Skeletal muscle tissue (tissue), 4 donors: ENCODE measurements around the gene C5AR2. TPM values are rescaled to one million over a fixed set of nuclear protein-coding genes. Genes with fewer than 3 reads are reported as not detected.
"Not testable (repeated sequence)": the region's sequence is repeated elsewhere in the genome, so short reads cannot be mapped to it uniquely, and the experiment has no call there.

Source experiments
- H3K27ac ChIP-seq: one replicate; pipeline ENCODE4 v1.7.0; 2013; ENCODE audit warnings: mild to moderate bottlenecking, low read depth, low read length, inconsistent platforms
- H3K27me3 ChIP-seq, 3 donors: one replicate each; pipeline ENCODE4 v1.7.0; 2013; ENCODE audit warnings: low read length in 3 of 3; ENCODE audit not compliant: control insufficient read depth in 3 of 3, insufficient read depth in 3 of 3
- H3K36me3 ChIP-seq, 3 donors: one replicate each; pipeline ENCODE4 v1.7.0; 2013; ENCODE audit warnings: low read length in 3 of 3; ENCODE audit not compliant: control insufficient read depth in 3 of 3, insufficient read depth in 3 of 3
- H3K4me1 ChIP-seq, 3 donors: one replicate each; pipeline ENCODE4 v1.7.0; 2013; ENCODE audit warnings: low read length in 3 of 3, mild to moderate bottlenecking in 3 of 3; ENCODE audit not compliant: control insufficient read depth in 3 of 3, insufficient read depth in 3 of 3
- H3K4me3 ChIP-seq, 3 donors: one replicate each; pipeline ENCODE4 v1.7.0; 2013; ENCODE audit warnings: low read length in 3 of 3
- H3K9ac ChIP-seq, 3 donors: one replicate each; pipeline ENCODE4 v1.7.0; 2013; ENCODE audit warnings: low read length in 3 of 3, mild to moderate bottlenecking in 3 of 3, moderate library complexity in 2 of 3, low read depth in 1 of 3
- H3K9me3 ChIP-seq, 3 donors: one replicate each; pipeline ENCODE4 v1.7.0; 2013; ENCODE audit warnings: low read length in 3 of 3; ENCODE audit not compliant: control insufficient read depth in 3 of 3
- total RNA-seq: library from RNA; depleted of rRNA; stranded (reverse); fragments of >200 nt; gene quantifications from one replicate; pipeline ENCODE4 v1.2.3, GENCODE V29; 2014
- donor health status: Osteomylitis.

Gene C5AR2
- total RNA-seq, 1 donor from 2014 or later = 0.52 TPM

DNA sequence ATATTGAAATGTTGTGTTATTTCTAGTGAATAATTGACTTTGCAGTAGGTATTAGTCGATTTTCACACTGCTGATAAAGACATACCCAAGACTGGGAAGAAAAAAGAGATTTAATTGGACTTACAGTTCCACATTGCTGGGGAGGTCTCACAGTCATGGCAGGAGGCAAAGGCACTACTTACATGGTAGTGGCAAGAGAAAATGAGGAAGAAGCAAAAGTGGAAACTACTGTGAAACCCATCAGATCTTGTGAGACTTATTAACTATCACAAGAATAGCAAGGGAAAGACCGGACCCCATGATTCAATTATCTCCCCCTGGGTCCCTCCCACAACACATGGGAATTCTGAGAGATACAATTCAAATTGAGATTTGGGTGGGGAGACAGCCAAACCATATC lies 9.9 kb upstream of the C5AR2 start:
- Histone ChIP-seq H3K9me3 (no peaks in the 10 kb centered on the region), H3K27me3 (peaks cover 11 to 37% (median 19%) of the 10 kb centered on the region in 3 donors), H3K27ac (no peak overlapping the region), H3K4me1 (no peaks in the 10 kb centered on the region), H3K9ac (no peak overlapping the region), H3K36me3 (no peaks in the 10 kb centered on the region), H3K4me3 (no peak overlapping the region)

DNA sequence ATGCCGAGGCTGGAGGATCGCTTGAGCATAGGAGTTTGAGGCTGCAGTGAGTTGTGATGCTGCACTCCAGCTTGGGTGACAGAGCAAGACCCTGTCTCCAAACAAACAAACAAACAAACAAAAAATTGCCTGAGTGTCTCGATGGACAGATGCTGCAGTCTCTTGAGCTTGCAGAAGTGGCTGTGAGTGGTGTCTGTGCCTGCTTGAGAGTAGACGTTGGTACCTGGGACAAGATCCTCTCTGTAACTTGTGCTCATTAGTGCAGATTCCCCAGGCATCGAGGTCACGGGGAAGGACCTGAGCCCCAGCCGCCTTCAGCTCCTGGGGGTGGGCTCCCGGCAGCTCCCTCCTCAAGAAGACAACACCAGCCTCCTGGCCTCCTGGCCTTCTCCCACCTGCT lies 8.6 kb upstream of the C5AR2 start:
- Histone ChIP-seq H3K27me3 (peaks cover 11 to 33% (median 18%) of the 10 kb centered on the region in 3 donors), H3K4me3 (no peak overlapping the region), H3K36me3 (no peaks in the 10 kb centered on the region), H3K9ac (no peak overlapping the region), H3K9me3 (no peaks in the 10 kb centered on the region), H3K4me1 (no peaks in the 10 kb centered on the region), H3K27ac (no peak overlapping the region)

DNA sequence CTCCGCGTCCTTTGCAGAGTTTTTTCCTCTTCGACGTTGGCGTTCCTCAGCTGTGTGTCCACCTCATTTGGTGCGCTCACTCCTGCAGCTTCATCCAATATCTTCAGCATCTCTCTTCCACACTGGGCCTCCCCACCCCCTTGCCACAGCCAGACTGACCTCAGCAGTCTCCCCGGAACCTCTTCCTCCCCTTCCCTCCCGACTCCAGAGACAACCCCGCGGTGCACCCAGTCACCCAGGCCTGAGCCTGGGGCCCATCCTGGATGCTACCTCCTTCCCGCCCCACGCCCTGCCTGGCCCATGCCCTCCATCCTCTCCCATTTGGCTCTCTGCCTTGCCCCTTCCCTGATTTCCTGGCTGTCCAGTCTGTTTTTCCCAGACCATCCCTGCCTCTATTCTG lies 8.1 kb upstream of the C5AR2 start:
- peak overlapping the region; percentile 72 for H3K27ac ChIP-seq
- H3K9ac ChIP-seq = peak overlapping the region in 1 of 3 donors; percentile 45
- no peaks in the 10 kb centered on the region for H3K9me3 ChIP-seq
- H3K36me3 ChIP-seq = no peaks in the 10 kb centered on the region
- peaks cover 11 to 31% (median 17%) of the 10 kb centered on the region in 3 donors for H3K27me3 ChIP-seq
- H3K4me3 ChIP-seq = no peak overlapping the region
- H3K4me1 ChIP-seq = no peaks in the 10 kb centered on the region

DNA sequence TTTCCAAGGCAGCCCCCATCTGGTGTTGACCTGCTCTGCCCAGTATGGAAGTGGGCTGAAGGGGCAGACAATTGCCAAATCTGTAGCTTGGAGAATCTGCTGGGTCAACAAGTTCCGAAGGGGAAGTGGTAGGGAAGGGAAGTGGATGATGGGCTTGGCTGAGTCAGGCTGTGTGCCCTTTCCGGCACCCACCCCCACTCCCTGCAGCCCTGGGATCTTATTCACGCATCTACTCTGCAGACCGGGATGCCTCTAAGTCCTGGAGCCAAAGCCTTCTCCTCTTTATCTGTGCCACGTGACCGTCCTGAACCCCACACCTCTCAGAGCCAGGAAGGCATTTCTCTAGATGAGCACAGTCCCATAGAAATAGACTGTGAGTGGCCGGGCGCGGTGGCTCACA lies 7.5 kb upstream of the C5AR2 start:
- peaks cover 10 to 30% (median 17%) of the 10 kb centered on the region in 3 donors for H3K27me3 ChIP-seq
- H3K9me3 ChIP-seq = no peaks in the 10 kb centered on the region
- H3K4me1 ChIP-seq = no peaks in the 10 kb centered on the region
- no peaks in the 10 kb centered on the region for H3K36me3 ChIP-seq
- peak overlapping the region; percentile 72 for H3K27ac ChIP-seq
- H3K9ac ChIP-seq = no peak overlapping the region
- no peak overlapping the region for H3K4me3 ChIP-seq

DNA sequence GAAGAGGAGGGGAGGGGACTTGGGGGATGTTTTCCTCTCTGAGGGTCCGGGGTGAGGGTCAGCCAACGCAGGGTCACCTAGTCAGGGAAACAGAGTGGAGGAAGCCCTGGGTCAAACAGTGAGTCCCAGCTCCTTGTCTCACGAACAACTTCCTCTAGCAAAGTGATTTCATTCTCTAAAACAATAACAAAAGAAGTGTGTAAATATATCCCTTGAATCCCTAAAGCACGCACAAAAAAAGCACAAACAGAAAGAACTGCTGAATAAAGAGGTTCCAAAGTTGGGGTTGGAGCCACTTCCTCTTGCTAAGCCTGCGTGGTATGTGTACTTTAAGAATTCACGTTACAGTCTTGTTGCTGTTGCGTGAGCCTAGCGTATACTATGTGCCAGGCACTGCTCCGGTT lies 1.5 kb upstream of the C5AR2 start:
- Histone ChIP-seq H3K36me3 (no peaks in the 10 kb centered on the region), H3K9me3 (no peaks in the 10 kb centered on the region), H3K27ac (peak overlapping the region; percentile 60), H3K27me3 (peaks cover 4 to 15% (median 5%) of the 10 kb centered on the region in 3 donors), H3K4me3 (peak overlapping the region in 1 of 3 donors; percentile 15), H3K4me1 (peaks cover 0 to 2% (median 0%) of the 10 kb centered on the region in 3 donors), H3K9ac (no peak overlapping the region)

DNA sequence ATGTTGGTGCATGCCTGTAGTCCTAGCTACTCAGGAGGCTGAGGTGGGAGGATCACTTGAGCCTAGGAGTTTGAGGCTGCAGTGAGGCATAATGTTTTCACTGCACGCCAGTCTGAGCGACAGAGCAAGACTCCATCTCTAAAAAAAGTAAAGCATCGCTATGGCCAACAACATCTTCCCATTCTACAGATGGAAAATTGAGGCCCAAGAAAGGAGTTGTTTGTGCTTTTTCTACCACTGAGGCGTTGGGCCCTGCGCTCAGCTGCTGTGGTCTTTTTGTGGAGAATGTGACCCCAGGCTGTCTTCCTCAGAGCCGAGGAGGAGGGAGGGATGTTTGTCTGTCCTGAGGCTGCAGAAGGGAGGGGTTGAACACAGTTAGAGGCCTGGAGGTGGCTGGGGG lies 485 bp upstream of the C5AR2 start:
- no peaks in the 10 kb centered on the region for H3K9me3 ChIP-seq
- H3K4me1 ChIP-seq = peaks cover 0 to 2% (median 0%) of the 10 kb centered on the region in 3 donors
- no peaks in the 10 kb centered on the region for H3K36me3 ChIP-seq
- H3K27ac ChIP-seq = peak overlapping the region; percentile 58
- no peak overlapping the region for H3K4me3 ChIP-seq
- H3K9ac ChIP-seq = no peak overlapping the region
- H3K27me3 ChIP-seq = peaks cover 4 to 12% (median 5%) of the 10 kb centered on the region in 3 donors

DNA sequence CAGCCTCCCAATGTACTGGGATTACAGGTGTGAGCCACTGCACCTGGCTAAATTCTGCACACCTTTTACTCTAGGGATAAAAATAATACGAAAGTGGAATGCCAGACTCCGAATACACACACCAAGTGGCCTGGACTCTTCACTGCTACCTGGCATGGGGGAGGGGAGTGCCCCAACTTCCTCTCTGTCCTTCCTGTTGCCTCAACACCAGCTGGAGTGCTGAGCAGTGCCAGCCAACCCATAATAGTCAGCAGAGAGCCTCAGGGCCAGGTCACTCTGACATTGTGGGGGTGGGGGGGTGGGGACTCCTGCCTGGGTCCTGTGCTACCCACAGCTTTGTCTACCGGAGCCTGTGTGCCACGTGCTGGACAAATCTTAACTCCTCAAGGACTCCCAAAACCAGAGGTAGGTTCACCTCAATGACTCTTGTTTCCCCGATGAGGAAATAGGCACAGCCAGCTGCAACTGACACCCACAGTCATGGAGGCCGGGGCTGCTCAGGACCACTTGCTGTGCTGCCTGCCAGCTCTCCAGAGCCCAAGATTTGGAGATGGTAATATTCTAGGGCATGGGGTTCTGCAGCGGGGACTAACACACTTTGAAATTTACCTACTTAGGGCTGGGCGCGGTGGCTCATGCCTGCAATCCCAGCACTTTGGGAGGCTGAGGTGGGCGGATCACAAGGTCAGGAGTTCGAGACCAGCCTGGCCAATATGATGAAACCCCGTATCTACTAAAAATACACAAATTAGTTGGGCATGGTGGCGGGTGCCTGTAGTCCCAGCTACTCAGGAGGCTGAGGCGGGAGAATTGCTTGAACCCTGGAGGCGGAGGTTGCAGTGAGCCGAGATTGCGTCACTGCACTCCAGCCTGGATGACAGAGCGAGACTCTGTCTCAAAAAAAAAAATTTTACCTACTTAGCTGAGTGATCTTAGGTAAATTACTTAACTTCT lies 5.1 kb downstream of the C5AR2 start:
- H3K27me3 ChIP-seq, H3K4me3 ChIP-seq, H3K9ac ChIP-seq, H3K36me3 ChIP-seq, H3K27ac ChIP-seq, H3K9me3 ChIP-seq, H3K4me1 ChIP-seq: not testable (repeated sequence)

DNA sequence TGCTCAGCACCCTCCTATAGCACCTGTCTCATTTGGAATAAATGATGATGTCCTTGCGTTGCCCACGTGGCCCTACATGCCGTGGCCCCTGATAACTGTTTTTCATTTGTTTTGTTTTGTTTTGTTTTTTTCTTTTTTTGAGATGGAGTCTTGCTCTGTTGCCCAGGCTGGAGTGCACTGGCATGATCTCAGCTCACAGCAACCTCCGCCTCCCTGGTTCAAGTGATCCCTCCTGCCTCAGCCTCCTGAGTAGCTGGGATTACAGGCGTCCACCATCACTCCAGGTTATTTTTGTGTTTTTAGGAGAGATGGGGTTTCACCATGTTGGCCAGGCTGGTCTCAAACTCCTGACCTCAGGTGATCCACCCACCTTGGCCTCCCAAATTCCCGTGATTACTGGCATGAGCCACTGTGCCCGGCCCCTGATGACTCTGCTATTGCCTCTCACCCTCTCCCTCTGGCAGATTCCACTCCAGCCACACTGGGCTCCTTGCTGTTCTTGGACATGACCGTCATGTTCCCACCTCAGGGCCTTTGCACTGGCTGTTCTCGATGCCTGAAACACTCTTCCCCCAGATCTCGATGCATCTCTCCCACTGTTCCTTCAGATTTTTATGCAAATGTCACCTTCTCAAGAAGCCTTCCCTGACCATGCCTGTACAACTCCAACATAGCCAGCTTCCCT lies 7.4 kb downstream of the C5AR2 start:
- Histone ChIP-seq H3K27ac (no peak overlapping the region), H3K27me3 (peaks cover 0 to 2% (median 0%) of the 10 kb centered on the region in 3 donors), H3K36me3 (no peaks in the 10 kb centered on the region), H3K4me3 (no peak overlapping the region), H3K4me1 (no peaks in the 10 kb centered on the region), H3K9me3 (no peaks in the 10 kb centered on the region), H3K9ac (no peak overlapping the region)

DNA sequence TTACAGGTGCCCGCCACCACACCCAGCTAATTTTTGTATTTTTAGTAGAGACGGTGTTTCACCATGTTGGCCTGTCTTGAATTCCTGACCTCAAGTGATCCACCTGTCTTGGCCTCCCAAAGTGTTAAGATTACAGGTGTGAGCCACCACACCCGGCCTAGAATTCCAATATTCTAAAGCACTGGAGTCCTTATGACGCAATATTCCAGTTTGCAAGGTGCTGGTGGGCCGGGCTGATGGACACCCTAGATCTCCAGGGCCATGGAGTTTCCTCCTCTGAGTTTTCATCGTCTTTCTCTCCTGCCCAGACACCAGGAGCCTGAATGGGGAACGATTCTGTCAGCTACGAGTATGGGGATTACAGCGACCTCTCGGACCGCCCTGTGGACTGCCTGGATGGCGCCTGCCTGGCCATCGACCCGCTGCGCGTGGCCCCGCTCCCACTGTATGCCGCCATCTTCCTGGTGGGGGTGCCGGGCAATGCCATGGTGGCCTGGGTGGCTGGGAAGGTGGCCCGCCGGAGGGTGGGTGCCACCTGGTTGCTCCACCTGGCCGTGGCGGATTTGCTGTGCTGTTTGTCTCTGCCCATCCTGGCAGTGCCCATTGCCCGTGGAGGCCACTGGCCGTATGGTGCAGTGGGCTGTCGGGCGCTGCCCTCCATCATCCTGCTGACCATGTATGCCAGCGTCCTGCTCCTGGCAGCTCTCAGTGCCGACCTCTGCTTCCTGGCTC lies 8.7 kb downstream of the C5AR2 start:
- H3K27ac ChIP-seq = no peak overlapping the region
- H3K27me3 ChIP-seq = peaks cover 0 to 2% (median 0%) of the 10 kb centered on the region in 3 donors
- no peaks in the 10 kb centered on the region for H3K4me1 ChIP-seq
- no peaks in the 10 kb centered on the region for H3K9me3 ChIP-seq
- no peaks in the 10 kb centered on the region for H3K36me3 ChIP-seq
- no peak overlapping the region for H3K9ac ChIP-seq
- no peak overlapping the region for H3K4me3 ChIP-seq
